Tibial nerve (tissue), 4 donors: Measurements from ENCODE around the gene PPY.

ENCODE experiments used
- CTCF ChIP-seq, 5 experiments: fragments of 200-600 bp in 3 of 5; fragments of 450-650 bp in 2 of 5; sonication (generic) in 3 of 5; IDR thresholded peaks; one replicate each; pipeline ENCODE4 v1.5.1; 2016 to 2019; ENCODE audit warnings: antibody characterized with exemption in 5 of 5, mild to moderate bottlenecking in 3 of 5, moderate library complexity in 2 of 5
- EP300 ChIP-seq, 2 donors: sonication (generic); formaldehyde crosslinking; IDR thresholded peaks; one replicate each; pipeline ENCODE4 v1.6.1; 2017; ENCODE audit warnings: antibody characterized with exemption in 2 of 2, mild to moderate bottlenecking in 1 of 2
- POLR2A ChIP-seq, 2 donors: fragments of 450-650 bp; IDR thresholded peaks; one replicate each; pipeline ENCODE4 v1.6.1; 2017; ENCODE audit warnings: antibody characterized with exemption in 2 of 2, mild to moderate bottlenecking in 2 of 2, moderate library complexity in 2 of 2

- TF ChIP-seq CTCF (IDR thresholded peaks at IDR 0.05) (no peak), POLR2A (IDR thresholded peaks at IDR 0.05) (no peak), EP300 (IDR thresholded peaks at IDR 0.05) (no peak)
Observed at GRCh38 chr17:43983196-43983514, 40.9 kb upstream of the PPY start.
